HEK293 (cell line): ENCODE data around the gene CCDC78.
A peak's percentile ranks its signal among the peaks of the same experiment; 100 is the strongest.

Experiments used
- HOXA7 ChIP-seq: sonication (generic); formaldehyde crosslinking; IDR thresholded peaks from 2 replicates; pipeline ENCODE4 v1.8.1; 2022; ENCODE audit warnings: missing genetic modification reagents, borderline replicate concordance
- KLF1 ChIP-seq: fragments of 450-650 bp; formaldehyde crosslinking; IDR thresholded peaks from 2 replicates; pipeline ENCODE4 v1.5.1; 2016; ENCODE audit warnings: missing biosample characterization, missing genetic modification characterization
- KLF16 ChIP-seq: fragments of 450-650 bp; formaldehyde crosslinking; IDR thresholded peaks from 2 replicates; pipeline ENCODE4 v1.5.1; 2017; ENCODE audit warnings: missing biosample characterization, missing genetic modification characterization
- OSR2 ChIP-seq: fragments of 450-650 bp; formaldehyde crosslinking; IDR thresholded peaks from 2 replicates; pipeline ENCODE4 v1.5.1; 2016; ENCODE audit warnings: missing biosample characterization, missing genetic modification characterization
- ZBTB8A ChIP-seq: fragments of 450-650 bp; formaldehyde crosslinking; IDR thresholded peaks from 2 replicates; pipeline ENCODE4 v1.5.1; 2016; ENCODE audit warnings: missing biosample characterization, missing genetic modification characterization
- ZNF112 ChIP-seq: fragments of 450-650 bp; formaldehyde crosslinking; IDR thresholded peaks from 2 replicates; pipeline ENCODE4 v1.5.0; 2017; ENCODE audit warnings: missing biosample characterization, missing genetic modification characterization
- ZNF174 ChIP-seq: fragments of 450-650 bp; formaldehyde crosslinking; IDR thresholded peaks from 2 replicates; pipeline ENCODE4 v1.5.0; 2017; ENCODE audit warnings: missing biosample characterization, mild to moderate bottlenecking, missing genetic modification characterization
- ZNF175 ChIP-seq: fragments of 450-650 bp; formaldehyde crosslinking; IDR thresholded peaks from 2 replicates; pipeline ENCODE4 v1.5.1; 2016; ENCODE audit warnings: missing biosample characterization, missing genetic modification characterization
- ZNF24 ChIP-seq: fragments of 450-650 bp; formaldehyde crosslinking; IDR thresholded peaks from 2 replicates; pipeline ENCODE4 v1.5.1; 2016; ENCODE audit warnings: missing biosample characterization, missing genetic modification characterization
- ZNF274 ChIP-seq, 2 experiments: fragments of 200-500 bp in 1 of 2; fragments of 450-650 bp in 1 of 2; sonication (Bioruptor generic) in 1 of 2; formaldehyde crosslinking in 1 of 2; IDR thresholded peaks; 2 replicates each; pipeline versions ENCODE4 v1.5.1 to v1.6.1; 2014 to 2016; ENCODE audit warnings: borderline replicate concordance in 1 of 2, inconsistent platforms in 1 of 2, low read length in 1 of 2, missing biosample characterization in 1 of 2, missing genetic modification characterization in 1 of 2
- TF ChIP-seq, protein P1 (sequence below): fragments of 450-650 bp; formaldehyde crosslinking; IDR thresholded peaks from 2 replicates; pipeline ENCODE4 v1.5.1; 2016; ENCODE audit warnings: missing biosample characterization, missing genetic modification characterization
- TF ChIP-seq, protein P2 (sequence below): fragments of 450-650 bp; IDR thresholded peaks from 2 replicates; pipeline ENCODE4 v1.5.1; 2018; ENCODE audit warnings: missing biosample characterization, mild to moderate bottlenecking, missing genetic modification characterization
- TF ChIP-seq, protein P3 (sequence below): fragments of 450-650 bp; formaldehyde crosslinking; IDR thresholded peaks from 2 replicates; pipeline ENCODE4 v1.5.1; 2016; ENCODE audit warnings: missing biosample characterization, missing genetic modification characterization

DNA sequence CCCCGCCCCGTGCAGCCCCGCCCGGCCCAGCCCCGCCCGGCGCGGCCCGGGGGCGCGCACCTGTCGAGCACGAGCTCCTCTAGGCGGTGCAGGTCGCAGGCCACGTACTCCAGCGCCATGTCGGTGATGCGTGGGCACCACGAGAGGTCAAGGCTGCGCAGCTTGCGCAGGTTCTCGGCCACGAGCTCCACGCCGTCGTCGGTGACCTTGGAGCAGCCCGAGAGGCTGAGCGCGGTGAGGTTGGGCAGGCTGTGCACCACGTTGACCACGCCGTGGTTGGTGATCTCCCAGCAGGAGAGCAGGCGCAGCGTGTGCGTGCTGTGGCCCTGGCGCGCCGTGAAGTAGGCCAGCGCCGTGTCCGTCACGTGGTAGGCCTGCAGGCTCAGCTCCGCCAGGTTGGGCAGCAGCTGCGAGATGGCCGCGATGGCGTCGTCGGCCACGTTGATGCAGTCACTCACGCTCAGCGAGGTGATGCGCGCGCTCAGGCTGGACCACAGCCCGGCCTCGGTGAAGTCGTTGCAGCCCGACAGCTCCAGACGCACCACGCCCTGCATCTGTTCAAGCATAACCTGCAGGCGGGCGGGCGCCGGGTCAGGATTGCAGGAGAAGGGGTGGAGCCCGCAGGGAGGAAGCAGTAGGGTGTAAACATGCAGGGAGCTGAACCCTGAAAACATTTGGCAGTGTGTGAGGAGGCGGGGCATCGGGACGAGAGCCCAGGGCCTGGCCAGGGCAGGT is 30.7 kb downstream of the CCDC78 start:
- TF ChIP-seq, protein P1, sequence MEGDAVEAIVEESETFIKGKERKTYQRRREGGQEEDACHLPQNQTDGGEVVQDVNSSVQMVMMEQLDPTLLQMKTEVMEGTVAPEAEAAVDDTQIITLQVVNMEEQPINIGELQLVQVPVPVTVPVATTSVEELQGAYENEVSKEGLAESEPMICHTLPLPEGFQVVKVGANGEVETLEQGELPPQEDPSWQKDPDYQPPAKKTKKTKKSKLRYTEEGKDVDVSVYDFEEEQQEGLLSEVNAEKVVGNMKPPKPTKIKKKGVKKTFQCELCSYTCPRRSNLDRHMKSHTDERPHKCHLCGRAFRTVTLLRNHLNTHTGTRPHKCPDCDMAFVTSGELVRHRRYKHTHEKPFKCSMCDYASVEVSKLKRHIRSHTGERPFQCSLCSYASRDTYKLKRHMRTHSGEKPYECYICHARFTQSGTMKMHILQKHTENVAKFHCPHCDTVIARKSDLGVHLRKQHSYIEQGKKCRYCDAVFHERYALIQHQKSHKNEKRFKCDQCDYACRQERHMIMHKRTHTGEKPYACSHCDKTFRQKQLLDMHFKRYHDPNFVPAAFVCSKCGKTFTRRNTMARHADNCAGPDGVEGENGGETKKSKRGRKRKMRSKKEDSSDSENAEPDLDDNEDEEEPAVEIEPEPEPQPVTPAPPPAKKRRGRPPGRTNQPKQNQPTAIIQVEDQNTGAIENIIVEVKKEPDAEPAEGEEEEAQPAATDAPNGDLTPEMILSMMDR (tag by site-specific recombination): no peak
- TF ChIP-seq KLF16 (tag by site-specific recombination) (0 out of 2 replicates have a peak, but pooled peaks have one; percentile 17), ZNF24 (tag by site-specific recombination) (no peak; the same call in 1 of the 2 replicates), OSR2 (no peak), ZNF112 (tag by site-specific recombination) (no peak), ZNF174 (no peak), ZNF274 (IDR thresholded peaks at IDR 0.05; ENCODE audit: low read length) (no peak), ZNF274 (tag by site-specific recombination; IDR thresholded peaks at IDR 0.05; ENCODE audit: borderline replicate concordance) (no peak), ZNF175 (tag by site-specific recombination) (no peak), HOXA7 (CRISPR knock-in tag) (no peak), KLF1 (tag by site-specific recombination) (peak; percentile 99), ZBTB8A (tag by site-specific recombination) (peak; percentile 81)
- TF ChIP-seq, protein P2, sequence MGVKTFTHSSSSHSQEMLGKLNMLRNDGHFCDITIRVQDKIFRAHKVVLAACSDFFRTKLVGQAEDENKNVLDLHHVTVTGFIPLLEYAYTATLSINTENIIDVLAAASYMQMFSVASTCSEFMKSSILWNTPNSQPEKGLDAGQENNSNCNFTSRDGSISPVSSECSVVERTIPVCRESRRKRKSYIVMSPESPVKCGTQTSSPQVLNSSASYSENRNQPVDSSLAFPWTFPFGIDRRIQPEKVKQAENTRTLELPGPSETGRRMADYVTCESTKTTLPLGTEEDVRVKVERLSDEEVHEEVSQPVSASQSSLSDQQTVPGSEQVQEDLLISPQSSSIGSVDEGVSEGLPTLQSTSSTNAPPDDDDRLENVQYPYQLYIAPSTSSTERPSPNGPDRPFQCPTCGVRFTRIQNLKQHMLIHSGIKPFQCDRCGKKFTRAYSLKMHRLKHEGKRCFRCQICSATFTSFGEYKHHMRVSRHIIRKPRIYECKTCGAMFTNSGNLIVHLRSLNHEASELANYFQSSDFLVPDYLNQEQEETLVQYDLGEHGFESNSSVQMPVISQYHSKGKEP (tag by site-specific recombination): peak; percentile 95
- TF ChIP-seq, protein P3, sequence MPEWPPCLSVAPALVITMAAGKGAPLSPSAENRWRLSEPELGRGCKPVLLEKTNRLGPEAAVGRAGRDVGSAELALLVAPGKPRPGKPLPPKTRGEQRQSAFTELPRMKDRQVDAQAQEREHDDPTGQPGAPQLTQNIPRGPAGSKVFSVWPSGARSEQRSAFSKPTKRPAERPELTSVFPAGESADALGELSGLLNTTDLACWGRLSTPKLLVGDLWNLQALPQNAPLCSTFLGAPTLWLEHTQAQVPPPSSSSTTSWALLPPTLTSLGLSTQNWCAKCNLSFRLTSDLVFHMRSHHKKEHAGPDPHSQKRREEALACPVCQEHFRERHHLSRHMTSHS (tag by site-specific recombination): no peak
